Upper lobe of right lung (tissue), 1 donor: ENCODE results near the gene DPP6. TPM values are rescaled to one million over a fixed set of nuclear protein-coding genes. Genes with fewer than 3 reads are reported as not detected.

Source experiments
- ATAC-seq: fragments of 200-7000 bp; cut with Tn5 transposase; one replicate; pipeline ENCODE4 v1.9.1; 2020; ENCODE audit warnings: mild to moderate bottlenecking, moderate library complexity
- DNase-seq: peaks from one replicate; pipeline ENCODE4 v3.0.0-alpha.2; 2020
- H3K27ac ChIP-seq: fragments of 200-600 bp; one replicate; pipeline ENCODE4 v1.8.0; 2022
- H3K27me3 ChIP-seq: fragments of 200-600 bp; one replicate; pipeline ENCODE4 v1.8.0; 2022; ENCODE audit warnings: mild to moderate bottlenecking
- H3K36me3 ChIP-seq: fragments of 200-600 bp; one replicate; pipeline ENCODE4 v1.8.0; 2022
- H3K4me1 ChIP-seq: fragments of 200-600 bp; one replicate; pipeline ENCODE4 v1.8.0; 2022
- H3K4me3 ChIP-seq: fragments of 200-600 bp; one replicate; pipeline ENCODE4 v1.8.0; 2022; ENCODE audit warnings: mild to moderate bottlenecking
- H3K9me3 ChIP-seq: fragments of 200-600 bp; one replicate; pipeline ENCODE4 v1.8.0; 2022
- CTCF ChIP-seq: fragments of 200-600 bp; IDR thresholded peaks from one replicate; pipeline ENCODE4 v1.8.0; 2022; ENCODE audit warnings: antibody characterized with exemption
- intact Hi-C: fragments of 100-400 bp; cut with DNase I; formaldehyde crosslinking; loops from one replicate; pipeline ENCODE4 v1.11.0; 2022
- total RNA-seq: library from RNA; stranded (reverse); fragmentation: NEBNext Ultra II Directional; extraction: Animal tissue kit (Norgen Biotek cat#: 25700); gene quantifications from one replicate; pipeline ENCODE4 v1.2.1, GENCODE V29; 2021
- donor health status: DM: no; HTN: yes; CAD: no; lungs with severe emphysema.

DPP6 gene
- total RNA-seq, 1 donor from 2014 or later: 1.6 TPM

GRCh38 chr7:154640266-154640865, 588.2 kb downstream of the DPP6 start:
- H3K4me1 ChIP-seq: no peaks in the 10 kb centered on the region
- intact Hi-C loops: no loop called here
- no peak overlapping the region for H3K27ac ChIP-seq
- H3K36me3 ChIP-seq: no peaks in the 10 kb centered on the region
- ATAC-seq (no peak), DNase-seq (no peak)
- TF ChIP-seq CTCF: no peak
- no peaks in the 10 kb centered on the region for H3K9me3 ChIP-seq
- H3K4me3 ChIP-seq: no peak overlapping the region
- H3K27me3 ChIP-seq: no peaks in the 10 kb centered on the region

GRCh38 chr7:154640917-154641316, 588.7 kb downstream of the DPP6 start:
- Histone ChIP-seq H3K4me3 (no peak overlapping the region), H3K27ac (no peak overlapping the region), H3K27me3 (no peaks in the 10 kb centered on the region), H3K36me3 (no peaks in the 10 kb centered on the region), H3K9me3 (no peaks in the 10 kb centered on the region), H3K4me1 (no peaks in the 10 kb centered on the region)
- intact Hi-C loops: no loop called here
- DNase-seq (no peak), ATAC-seq (no peak)
- TF ChIP-seq CTCF: no peak

- no peaks in the 10 kb centered on the region for H3K36me3 ChIP-seq
- no peak overlapping the region for H3K4me3 ChIP-seq
- DNase-seq: no peak
- H3K27ac ChIP-seq: no peak overlapping the region
- H3K9me3 ChIP-seq: no peaks in the 10 kb centered on the region
- no peaks in the 10 kb centered on the region for H3K27me3 ChIP-seq
- no peak for TF ChIP-seq CTCF
- intact Hi-C loops: no loop called here
- H3K4me1 ChIP-seq: no peaks in the 10 kb centered on the region
- ATAC-seq: no peak
These were observed 592.2 kb downstream of the DPP6 start for GRCh38 chr7:154644366-154644765.

- Histone ChIP-seq H3K4me1 (no peaks in the 10 kb centered on the region), H3K9me3 (no peaks in the 10 kb centered on the region), H3K27ac (no peak overlapping the region), H3K4me3 (no peak overlapping the region), H3K27me3 (no peaks in the 10 kb centered on the region), H3K36me3 (no peaks in the 10 kb centered on the region)
- no peak for TF ChIP-seq CTCF
- ATAC-seq: no peak
- no peak for DNase-seq
- intact Hi-C loops: no loop called here
These were observed 594.2 kb downstream of the DPP6 start for GRCh38 chr7:154646126-154647013.

- Histone ChIP-seq H3K4me3 (no peak overlapping the region), H3K4me1 (no peaks in the 10 kb centered on the region), H3K27me3 (no peaks in the 10 kb centered on the region), H3K27ac (no peak overlapping the region), H3K36me3 (no peaks in the 10 kb centered on the region), H3K9me3 (no peaks in the 10 kb centered on the region)
- intact Hi-C loops: no loop called here
- DNase-seq (no peak), ATAC-seq (no peak)
- TF ChIP-seq CTCF: no peak
These were observed 595.4 kb downstream of the DPP6 start for GRCh38 chr7:154647625-154648024.
